ENCODE results near the gene DUSP15.

DUSP15 gene

DNA sequence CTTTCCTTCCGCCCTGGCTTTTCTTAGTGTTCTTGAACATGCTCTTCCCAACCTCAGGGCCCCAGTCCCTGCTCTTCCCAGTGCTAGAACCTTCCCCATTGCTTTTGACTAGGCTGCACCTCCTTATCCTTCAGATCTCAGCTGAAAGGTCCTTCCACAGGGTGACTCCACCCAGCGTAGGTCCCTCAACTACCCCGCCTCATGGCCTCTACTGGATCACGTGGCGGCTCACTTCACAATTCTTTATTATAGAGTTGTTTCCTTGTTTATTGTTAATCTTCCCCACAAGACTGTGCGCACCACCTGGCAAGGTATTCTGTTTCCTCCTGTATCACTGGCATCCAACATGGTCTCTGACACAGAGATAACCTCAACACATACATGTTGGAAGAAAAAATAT is 31.3 kb upstream of the DUSP15 start:
- H3K27ac ChIP-seq, result no peak overlapping the region
- no peaks in the 10 kb centered on the region for H3K4me1 ChIP-seq
- no peaks in the 10 kb centered on the region for H3K9me3 ChIP-seq
- no peaks in the 10 kb centered on the region for H3K27me3 ChIP-seq
- intact Hi-C loops (cut with DNase I; ENCODE audit: low total_unique reads), result no loop called here
- TF ChIP-seq, protein P1, sequence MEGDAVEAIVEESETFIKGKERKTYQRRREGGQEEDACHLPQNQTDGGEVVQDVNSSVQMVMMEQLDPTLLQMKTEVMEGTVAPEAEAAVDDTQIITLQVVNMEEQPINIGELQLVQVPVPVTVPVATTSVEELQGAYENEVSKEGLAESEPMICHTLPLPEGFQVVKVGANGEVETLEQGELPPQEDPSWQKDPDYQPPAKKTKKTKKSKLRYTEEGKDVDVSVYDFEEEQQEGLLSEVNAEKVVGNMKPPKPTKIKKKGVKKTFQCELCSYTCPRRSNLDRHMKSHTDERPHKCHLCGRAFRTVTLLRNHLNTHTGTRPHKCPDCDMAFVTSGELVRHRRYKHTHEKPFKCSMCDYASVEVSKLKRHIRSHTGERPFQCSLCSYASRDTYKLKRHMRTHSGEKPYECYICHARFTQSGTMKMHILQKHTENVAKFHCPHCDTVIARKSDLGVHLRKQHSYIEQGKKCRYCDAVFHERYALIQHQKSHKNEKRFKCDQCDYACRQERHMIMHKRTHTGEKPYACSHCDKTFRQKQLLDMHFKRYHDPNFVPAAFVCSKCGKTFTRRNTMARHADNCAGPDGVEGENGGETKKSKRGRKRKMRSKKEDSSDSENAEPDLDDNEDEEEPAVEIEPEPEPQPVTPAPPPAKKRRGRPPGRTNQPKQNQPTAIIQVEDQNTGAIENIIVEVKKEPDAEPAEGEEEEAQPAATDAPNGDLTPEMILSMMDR (IDR thresholded peaks at IDR 0.05), result no peak
- H3K36me3 ChIP-seq, result no peaks in the 10 kb centered on the region
- no peak for DNase-seq
- no peak overlapping the region for H3K4me3 ChIP-seq

DNA sequence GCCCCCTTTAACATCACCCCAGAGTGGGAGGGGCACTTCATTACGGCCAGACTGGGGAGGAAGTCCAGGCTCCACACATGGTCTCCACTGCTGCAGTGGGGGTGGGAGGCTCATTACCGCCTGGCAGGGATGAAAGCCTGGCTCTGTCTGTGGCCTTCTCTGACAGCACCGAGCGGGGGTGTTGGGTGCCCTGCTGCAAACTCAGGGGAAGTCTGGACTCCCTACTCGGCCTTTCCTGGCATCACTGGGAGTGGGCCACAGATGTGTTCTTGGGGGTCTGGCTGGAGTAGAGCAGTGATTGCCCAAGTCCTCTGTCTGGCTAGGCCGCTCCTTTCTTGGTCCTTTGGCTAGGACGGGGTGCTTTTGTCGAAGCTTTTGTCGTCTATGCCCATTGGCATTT is 27.2 kb upstream of the DUSP15 start:
- H3K27ac ChIP-seq, result no peak overlapping the region
- H3K27me3 ChIP-seq, result no peaks in the 10 kb centered on the region
- H3K36me3 ChIP-seq, result no peaks in the 10 kb centered on the region
- H3K4me1 ChIP-seq, result peaks cover 0 to 11% (median 4%) of the 10 kb centered on the region in 4 donors
- intact Hi-C loops (cut with DNase I; ENCODE audit: low total_unique reads), result no loop called here
- DNase-seq, result no peak
- TF ChIP-seq, protein P1 (IDR thresholded peaks at IDR 0.05), result no peak
- H3K9me3 ChIP-seq, result no peaks in the 10 kb centered on the region
- no peak overlapping the region for H3K4me3 ChIP-seq

DNA sequence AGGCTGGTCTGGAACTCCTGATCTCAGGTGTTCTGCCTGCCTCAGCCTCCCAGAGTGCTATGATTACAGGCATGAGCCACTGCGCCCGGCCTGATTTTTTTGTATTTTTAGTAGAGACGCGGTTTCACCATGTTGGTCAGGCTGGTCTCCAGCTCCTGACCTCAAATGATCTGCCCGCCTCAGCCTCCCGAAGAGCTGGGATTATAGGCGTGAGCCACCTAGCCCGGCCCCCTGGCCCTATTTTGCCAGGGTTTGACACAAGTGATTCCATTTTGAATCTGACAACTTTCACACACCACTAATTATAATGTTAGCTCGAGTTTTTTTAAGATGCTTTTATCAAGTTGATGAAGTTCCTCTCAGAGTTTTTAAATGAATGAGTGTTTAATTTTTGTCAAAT is 25.7 kb upstream of the DUSP15 start:
- H3K27ac ChIP-seq, result peak overlapping the region in 1 of 2 donors; percentile 76
- no peaks in the 10 kb centered on the region for H3K27me3 ChIP-seq
- no peaks in the 10 kb centered on the region for H3K36me3 ChIP-seq
- TF ChIP-seq, protein P1 (IDR thresholded peaks at IDR 0.05), result no peak
- H3K9me3 ChIP-seq, result no peaks in the 10 kb centered on the region
- H3K4me3 ChIP-seq, result no peak overlapping the region
- intact Hi-C loops (cut with DNase I; ENCODE audit: low total_unique reads), result no loop called here
- no peak for DNase-seq
- peaks cover 0 to 11% (median 4%) of the 10 kb centered on the region in 4 donors for H3K4me1 ChIP-seq

DNA sequence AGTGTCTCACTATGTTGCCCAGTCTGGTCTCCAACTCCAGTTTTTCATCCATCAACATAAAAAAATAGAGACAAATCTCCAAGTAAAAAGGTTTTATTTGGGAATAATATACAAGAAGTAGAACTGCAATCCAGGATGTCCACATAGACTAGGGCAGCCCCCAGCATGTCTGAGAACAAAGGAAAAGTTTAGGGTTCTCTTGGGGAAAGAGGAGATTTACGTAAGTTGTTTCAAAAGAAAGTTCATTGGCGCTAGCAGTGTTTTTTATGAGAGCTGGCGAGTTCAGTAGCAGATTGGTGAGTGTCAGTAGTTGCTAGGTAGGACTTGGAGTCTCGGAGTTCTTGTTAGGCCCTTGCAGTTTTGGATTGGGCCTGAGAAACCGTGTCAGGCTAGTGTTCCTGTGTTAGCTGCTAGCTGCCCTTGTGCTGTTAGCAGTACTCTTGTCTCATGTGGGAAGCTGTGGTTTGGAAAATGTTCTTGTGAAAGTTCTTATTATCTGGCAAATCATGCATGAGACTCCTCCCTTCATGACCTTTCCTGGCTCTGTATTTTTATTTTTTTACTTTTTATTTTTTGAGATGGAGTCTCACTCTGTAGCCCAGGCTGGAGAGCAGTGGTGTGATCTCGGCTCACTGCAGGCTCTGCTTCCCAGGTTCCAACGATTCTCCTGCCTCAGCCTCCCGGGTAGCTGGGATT is 24.8 kb upstream of the DUSP15 start:
- peak overlapping the region; percentile 37 to 76 for H3K27ac ChIP-seq
- no peaks in the 10 kb centered on the region for H3K9me3 ChIP-seq
- no peaks in the 10 kb centered on the region for H3K36me3 ChIP-seq
- no peaks in the 10 kb centered on the region for H3K27me3 ChIP-seq
- H3K4me1 ChIP-seq, result peaks cover 0 to 11% (median 4%) of the 10 kb centered on the region in 4 donors
- peak; percentile 83 to 84 for DNase-seq
- no peak overlapping the region for H3K4me3 ChIP-seq
- TF ChIP-seq, protein P1 (IDR thresholded peaks at IDR 0.05), result no peak
- intact Hi-C loops (cut with DNase I; ENCODE audit: low total_unique reads), result no loop called here

DNA sequence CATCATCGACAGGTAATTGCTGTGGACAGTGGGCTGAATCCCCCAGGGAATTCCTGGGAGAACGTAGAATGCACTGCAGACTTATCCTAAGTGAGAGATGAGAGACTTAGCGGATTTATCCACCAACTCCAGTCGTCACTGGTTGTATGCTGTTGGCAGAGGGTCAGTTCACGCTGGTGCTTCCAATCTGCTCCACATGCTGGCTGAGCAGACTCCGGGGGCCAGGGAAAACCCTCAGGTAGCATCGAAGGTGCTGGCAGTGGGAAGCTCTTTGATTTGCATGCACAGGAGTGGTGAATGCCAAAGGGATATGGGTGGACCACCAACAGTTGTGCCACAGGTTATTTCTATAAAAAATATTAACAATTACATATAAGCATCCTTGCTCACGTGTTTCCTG is 20.3 kb upstream of the DUSP15 start:
- TF ChIP-seq, protein P1 (IDR thresholded peaks at IDR 0.05), result no peak
- Histone ChIP-seq H3K4me3 (no peak overlapping the region), H3K27me3 (peaks cover 0 to 4% of the 10 kb centered on the region in 2 donors), H3K9me3 (no peaks in the 10 kb centered on the region), H3K4me1 (peaks cover 0 to 8% (median 3%) of the 10 kb centered on the region in 4 donors), H3K36me3 (no peaks in the 10 kb centered on the region), H3K27ac (no peak overlapping the region)
- no peak for DNase-seq
- intact Hi-C loops (cut with DNase I; ENCODE audit: low total_unique reads), result no loop called here
